GM13977 (cell line): ENCODE data around the gene THSD4.

Experiments
- DNase-seq: peaks from one replicate; pipeline ENCODE4 v3.0.0; 2012; ENCODE audit warnings: low spot score
- in situ Hi-C: fragments of 300-500 bp; cut with MboI; formaldehyde crosslinking; loops from one replicate; pipeline ENCODE4 v1.12.0; 2022; ENCODE audit warnings: low sequenced_read_pairs, low pct_unique_long_range_greater_than_20kb, mixed read lengths, inconsistent platforms; ENCODE audit not compliant: unreplicated experiment
- TF ChIP-seq, protein P1 (sequence below): IDR thresholded peaks from 2 replicates; pipeline ENCODE4 v1.5.1; 2012; ENCODE audit warnings: mild to moderate bottlenecking, control low read depth; ENCODE audit not compliant: insufficient read depth; ENCODE audit errors: extremely low read depth, missing control alignments

THSD4 gene

DNA sequence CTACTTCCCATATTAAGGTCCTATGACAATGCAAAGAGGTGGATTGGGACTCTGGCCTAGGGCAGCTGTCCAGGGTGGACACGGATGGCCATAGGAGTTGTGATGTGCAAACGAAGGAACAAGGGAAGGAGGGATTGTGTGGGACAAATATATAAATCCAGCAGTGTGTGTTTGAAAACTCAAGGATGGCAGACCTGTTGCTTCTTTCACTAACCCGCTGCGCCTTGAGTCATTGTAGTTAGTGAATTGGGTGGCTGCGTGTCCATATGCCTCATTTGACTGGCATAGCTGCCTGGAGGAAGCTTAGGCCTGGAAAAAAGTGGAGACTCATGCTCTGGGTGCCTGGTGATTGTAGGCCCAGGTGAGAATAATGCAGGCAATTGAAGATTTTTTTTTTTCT, 334.7 kb downstream of the THSD4 start:
- in situ Hi-C loops: loop anchor here (10.0 to 25.0 kb wide), 2 partner anchors 195 to 613 kb away; no protein-coding TSS in a partner anchor
- TF ChIP-seq, protein P1, sequence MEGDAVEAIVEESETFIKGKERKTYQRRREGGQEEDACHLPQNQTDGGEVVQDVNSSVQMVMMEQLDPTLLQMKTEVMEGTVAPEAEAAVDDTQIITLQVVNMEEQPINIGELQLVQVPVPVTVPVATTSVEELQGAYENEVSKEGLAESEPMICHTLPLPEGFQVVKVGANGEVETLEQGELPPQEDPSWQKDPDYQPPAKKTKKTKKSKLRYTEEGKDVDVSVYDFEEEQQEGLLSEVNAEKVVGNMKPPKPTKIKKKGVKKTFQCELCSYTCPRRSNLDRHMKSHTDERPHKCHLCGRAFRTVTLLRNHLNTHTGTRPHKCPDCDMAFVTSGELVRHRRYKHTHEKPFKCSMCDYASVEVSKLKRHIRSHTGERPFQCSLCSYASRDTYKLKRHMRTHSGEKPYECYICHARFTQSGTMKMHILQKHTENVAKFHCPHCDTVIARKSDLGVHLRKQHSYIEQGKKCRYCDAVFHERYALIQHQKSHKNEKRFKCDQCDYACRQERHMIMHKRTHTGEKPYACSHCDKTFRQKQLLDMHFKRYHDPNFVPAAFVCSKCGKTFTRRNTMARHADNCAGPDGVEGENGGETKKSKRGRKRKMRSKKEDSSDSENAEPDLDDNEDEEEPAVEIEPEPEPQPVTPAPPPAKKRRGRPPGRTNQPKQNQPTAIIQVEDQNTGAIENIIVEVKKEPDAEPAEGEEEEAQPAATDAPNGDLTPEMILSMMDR: no peak
- no peak for DNase-seq

DNA sequence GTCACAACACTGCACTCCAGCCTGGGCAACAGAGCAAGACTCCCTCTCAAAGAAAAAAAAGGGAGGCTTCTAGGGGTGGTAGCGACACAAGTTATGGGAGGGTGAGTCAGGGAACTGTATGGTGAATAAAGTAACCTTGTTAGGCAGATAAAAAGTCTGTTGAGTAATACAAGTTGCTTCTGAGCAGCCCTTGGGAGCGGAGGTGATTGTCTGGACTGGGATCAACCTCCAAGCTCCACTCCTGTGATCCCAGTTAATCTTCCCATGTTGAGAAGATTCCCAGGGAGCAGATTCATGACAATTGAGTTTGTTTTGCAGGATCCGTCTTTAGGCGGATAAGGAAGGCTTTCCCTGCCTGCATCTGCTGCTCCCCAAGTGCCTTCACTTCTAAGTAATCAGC, 335.9 kb downstream of the THSD4 start:
- no peak for DNase-seq
- TF ChIP-seq, protein P1: no peak
- in situ Hi-C loops: loop anchor here (10.0 kb wide), 1 partner anchor 194 kb away; no protein-coding TSS in a partner anchor

DNA sequence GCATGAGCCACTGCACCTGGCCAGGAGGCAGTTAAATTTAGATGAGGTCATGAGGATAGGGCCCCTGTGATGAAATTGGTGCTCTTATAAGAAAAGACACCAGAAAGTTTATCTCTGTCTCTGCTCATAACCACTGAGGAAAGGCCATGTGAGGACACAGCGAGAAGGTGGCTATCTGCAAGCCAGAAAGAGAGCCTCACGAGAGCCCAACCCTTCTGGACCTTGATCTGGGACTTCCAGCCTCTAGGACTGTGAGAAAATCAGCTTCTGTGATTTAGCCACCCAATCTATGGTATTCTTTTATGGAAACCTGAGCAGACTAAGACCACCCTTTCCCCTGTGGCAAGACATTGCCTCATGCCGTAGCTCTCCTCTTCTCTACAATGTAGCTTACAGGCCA, 337.6 kb downstream of the THSD4 start:
- no peak for DNase-seq
- TF ChIP-seq, protein P1: no peak
- in situ Hi-C loops: loop anchor here (10.0 kb wide), 1 partner anchor 192 kb away; no protein-coding TSS in a partner anchor

DNA sequence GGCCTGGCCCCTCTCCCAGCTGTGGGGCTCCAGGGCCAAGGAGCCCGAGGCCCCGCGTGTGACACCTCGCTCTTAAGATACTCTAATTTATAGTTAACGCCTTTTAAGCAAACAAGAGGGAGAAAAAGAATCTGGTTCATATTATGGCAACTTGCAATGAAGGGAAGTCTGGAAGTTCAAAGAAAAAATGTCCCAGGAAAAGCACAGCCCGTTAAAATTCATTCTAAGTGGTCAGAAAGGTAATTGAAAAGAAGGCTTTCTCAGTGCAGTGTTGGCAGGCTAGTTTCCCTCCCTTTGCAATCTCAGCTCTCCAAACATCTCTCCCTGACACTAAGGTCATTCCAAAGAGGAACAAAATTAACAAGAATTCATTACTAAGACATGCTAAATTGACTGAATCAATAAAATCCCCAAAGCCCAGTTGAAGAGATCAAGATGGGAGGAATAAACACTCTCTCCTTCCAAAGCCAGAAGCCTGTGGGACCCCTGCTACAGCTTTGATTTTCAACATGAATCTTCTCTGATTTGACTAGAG, 339.3 kb downstream of the THSD4 start:
- in situ Hi-C loops: loop anchor here (10.0 kb wide), 1 partner anchor 190 kb away; no protein-coding TSS in a partner anchor
- TF ChIP-seq, protein P1: no peak
- DNase-seq: no peak

DNA sequence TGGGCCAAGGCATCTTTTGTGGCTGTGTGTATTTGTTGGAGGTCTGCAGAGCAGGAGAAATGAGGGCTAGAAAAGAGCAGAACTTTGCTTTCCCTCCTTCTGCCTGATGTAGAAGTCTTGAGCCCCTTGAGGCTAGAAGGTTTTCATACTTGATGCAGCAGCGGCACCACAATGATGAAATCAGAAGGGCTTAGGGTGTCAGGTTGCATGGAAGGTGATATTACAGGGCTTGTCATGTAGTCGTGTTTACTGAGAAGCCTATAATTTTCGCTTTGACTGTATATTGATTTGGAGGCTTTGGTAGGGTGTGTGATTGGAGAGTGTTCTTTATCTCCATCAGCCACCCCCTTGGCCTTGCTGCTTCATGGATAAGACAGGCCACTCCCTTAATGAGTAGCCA, 339.8 kb downstream of the THSD4 start:
- in situ Hi-C loops: loop anchor here (10.0 kb wide), 1 partner anchor 190 kb away; no protein-coding TSS in a partner anchor

DNA sequence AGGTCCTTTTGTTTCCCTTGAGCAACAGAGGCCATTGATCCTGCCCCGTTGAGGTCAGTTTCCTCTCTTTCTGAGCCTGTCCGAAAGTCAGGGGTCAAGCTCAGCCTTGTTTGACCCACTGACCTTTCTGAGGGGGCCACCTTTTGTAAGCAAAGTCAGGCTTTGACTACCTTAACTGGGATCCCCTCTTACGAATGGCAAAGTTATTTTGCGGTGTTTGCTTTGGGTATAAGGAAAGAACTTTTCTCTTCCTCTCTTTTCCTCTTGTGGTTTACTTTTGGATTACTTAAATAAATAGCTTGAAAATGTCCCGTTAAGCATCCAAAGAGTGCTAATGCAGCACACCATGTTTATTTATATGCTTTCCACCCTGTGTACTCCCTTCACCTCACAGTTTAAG, 340.6 kb downstream of the THSD4 start:
- DNase-seq: no peak
- in situ Hi-C loops: loop anchor here (10.0 kb wide), 1 partner anchor 189 kb away; no protein-coding TSS in a partner anchor
- TF ChIP-seq, protein P1: no peak

More for the DNA sequence above, 339.8 kb downstream of the THSD4 start:
- TF ChIP-seq, protein P1: no peak
- DNase-seq: no peak

DNA sequence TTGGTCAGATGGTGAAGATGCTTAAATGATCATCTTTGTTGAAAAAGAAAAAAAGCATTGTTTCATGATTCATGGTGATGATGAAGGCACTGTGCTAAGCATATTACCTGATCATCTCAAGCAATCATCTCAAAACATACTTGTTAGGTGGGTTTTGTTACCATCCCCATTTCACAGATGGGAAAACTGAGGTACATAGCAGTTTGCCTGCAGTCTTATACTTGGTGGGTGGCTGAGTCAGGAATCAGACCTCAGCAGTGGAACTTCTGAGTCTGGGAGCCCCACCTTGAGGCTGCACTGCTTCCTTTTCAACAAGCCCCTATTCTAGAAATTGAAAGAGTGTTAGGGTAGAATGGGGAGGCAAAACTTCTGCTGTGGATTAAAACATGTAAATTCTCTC, 341.1 kb downstream of the THSD4 start:
- DNase-seq: no peak
- in situ Hi-C loops: loop anchor here (10.0 kb wide), 1 partner anchor 188 kb away; no protein-coding TSS in a partner anchor
- TF ChIP-seq, protein P1: no peak
